Stomach (tissue), 19 donors: ENCODE results near the gene NPAS4. TPM values are rescaled to one million over a fixed set of nuclear protein-coding genes. Genes with fewer than 3 reads are reported as not detected.
A peak's percentile ranks its signal among the peaks of the same experiment; 100 is the strongest.
"Not testable (repeated sequence)": the region's sequence is repeated elsewhere in the genome, so short reads cannot be mapped to it uniquely, and the experiment has no call there.

ENCODE experiments used
- DNase-seq, 2 donors: peaks; one replicate each; pipeline versions ENCODE4 v3.0.0 to v3.0.0-alpha.2; 2013 to 2019
- H3K27ac ChIP-seq, 5 donors: fragments of 200-600 bp in 4 of 5; sonication (generic) in 4 of 5; one replicate each; pipeline ENCODE4 v1.5.1; 2013 to 2019; ENCODE audit warnings: mild to moderate bottlenecking in 1 of 5, moderate library complexity in 1 of 5
- H3K27me3 ChIP-seq, 3 donors: fragments of 200-600 bp; sonication (generic); one replicate each; pipeline ENCODE4 v1.5.1; 2017 to 2019; ENCODE audit warnings: mixed run types in 1 of 3
- H3K36me3 ChIP-seq, 4 donors: fragments of 200-600 bp; sonication (generic); 1 replicate in 3 of 4; 2 replicates in 1 of 4; pipeline ENCODE4 v1.5.1; 2016 to 2019
- H3K4me1 ChIP-seq, 4 donors: fragments of 200-600 bp; sonication (generic); one replicate each; pipeline ENCODE4 v1.5.1; 2016 to 2019
- H3K4me3 ChIP-seq, 4 donors: fragments of 200-600 bp; sonication (generic) in 3 of 4; one replicate each; pipeline ENCODE4 v1.5.1; 2016 to 2019; ENCODE audit warnings: mild to moderate bottlenecking in 1 of 4
- H3K9me3 ChIP-seq, 4 donors: fragments of 200-600 bp; sonication (generic); one replicate each; pipeline ENCODE4 v1.5.1; 2016 to 2019
- EP300 ChIP-seq: sonication (generic); formaldehyde crosslinking; IDR thresholded peaks from one replicate; pipeline ENCODE4 v1.6.1; 2017; ENCODE audit warnings: antibody characterized with exemption
- POLR2A ChIP-seq, 4 donors: fragments of 450-650 bp; IDR thresholded peaks; one replicate each; pipeline ENCODE4 v1.6.1; 2016; ENCODE audit warnings: antibody characterized with exemption in 4 of 4, control low read depth in 2 of 4, mild to moderate bottlenecking in 1 of 4, moderate library complexity in 1 of 4
- POLR2AphosphoS5 ChIP-seq, 3 donors: sonication (generic); formaldehyde crosslinking; IDR thresholded peaks; one replicate each; pipeline ENCODE4 v1.6.1; 2016; ENCODE audit warnings: antibody characterized with exemption in 3 of 3
- WGBS, 5 donors: extraction: QIAGEN DNeasy Blood & Tissue Kit in 3 of 5; methylation state at CpG; one replicate each; pipeline versions ENCODE4 v1.1.5 to v1.1.7; 2013 to 2018; 5-methylcytosine and 5-hydroxymethylcytosine counted together
- intact Hi-C: fragments of 100-400 bp; cut with DNase I; formaldehyde crosslinking; loops from one replicate; pipeline ENCODE4 v1.15.1; 2023; ENCODE audit warnings: low total_unique reads
- long read RNA-seq, 10 donors: transcript quantifications; one replicate each; lab custom pipeline, GENCODE V29; 2026
- polyA plus RNA-seq, 3 donors: library from polyadenylated mRNA; stranded (reverse); fragments of 200-250 nt; gene quantifications; one replicate each; pipeline ENCODE4 v1.2.3, GENCODE V29; 2013
- total RNA-seq, 5 donors: library from RNA; depleted of rRNA; stranded (reverse); fragments of >200 nt; gene quantifications; one replicate each; pipeline versions ENCODE4 v1.1.0 to v1.2.3, GENCODE V29; 2014 to 2016
- TF ChIP-seq, protein P1 (sequence below), 7 experiments: fragments of 450-650 bp in 4 of 7; fragments of 200-600 bp in 3 of 7; sonication (generic) in 3 of 7; IDR thresholded peaks; one replicate each; pipeline ENCODE4 v1.5.1; 2016 to 2019; ENCODE audit warnings: antibody characterized with exemption in 7 of 7, control low read depth in 2 of 7, mild to moderate bottlenecking in 1 of 7
- donor health status: healthy with polysubstance abuse.
- donor health status: Bipolar disorder and iron deficiency.
- donor health status: healthy.

The NPAS4 gene
- 1 to 10 TPM in 1 of 5 donors, under 1 TPM in 1, not detected in 3; 0.89 to 1.7 TPM for total RNA-seq
- polyA plus RNA-seq: under 1 TPM in 2 of 3 donors, not detected in 1; 0.25 to 0.50 TPM
- long read RNA-seq, donor 1: 0 reads
- long read RNA-seq, donor 2: 0 reads
- long read RNA-seq, donor 3: 0 reads
- long read RNA-seq, donor 4: 0 reads
- long read RNA-seq, donor 5: 0 reads
- long read RNA-seq, donor 6: 0 reads
- long read RNA-seq, donor 7: 0 reads
- long read RNA-seq, donor 8: 0 reads
- long read RNA-seq, donor 9: 0 reads
- long read RNA-seq, donor 10: 0 reads

DNA sequence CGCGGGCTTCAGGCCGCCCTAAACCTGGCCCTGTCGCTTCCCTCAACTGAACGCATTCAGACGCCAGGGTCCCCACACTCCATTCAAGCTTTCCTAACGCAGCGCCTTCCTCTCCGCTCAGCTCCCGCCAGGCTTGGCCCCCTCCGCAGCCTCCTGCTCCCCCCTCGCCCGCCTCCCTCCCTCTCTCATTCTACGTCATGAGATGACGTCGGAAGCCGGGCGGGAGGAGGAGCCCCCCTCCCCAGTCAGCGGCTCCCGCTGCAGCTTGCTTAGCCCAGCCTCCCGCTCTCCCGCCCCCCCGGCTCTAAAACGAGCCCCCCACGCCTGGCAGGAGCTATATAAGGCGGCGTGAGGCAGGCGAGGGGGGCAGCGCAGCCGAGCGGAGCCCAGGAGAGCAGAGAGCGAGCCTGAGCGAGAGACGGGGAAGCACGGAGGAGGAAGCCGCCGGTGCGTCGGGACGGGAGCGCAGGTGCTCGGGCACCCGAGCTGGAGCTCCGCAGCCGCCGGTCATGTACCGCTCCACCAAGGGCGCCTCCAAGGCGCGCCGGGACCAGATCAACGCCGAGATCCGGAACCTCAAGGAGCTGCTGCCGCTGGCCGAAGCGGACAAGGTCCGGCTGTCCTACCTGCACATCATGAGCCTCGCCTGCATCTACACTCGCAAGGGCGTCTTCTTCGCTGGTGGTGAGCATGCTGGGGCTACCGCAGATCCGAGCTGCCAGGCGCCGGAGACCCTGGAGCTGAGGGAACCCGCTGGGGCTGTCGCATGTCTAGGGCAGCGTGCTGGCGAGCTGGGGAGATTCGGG lies at the start of gene NPAS4:
NPAS4 (plus strand) TSS at position 365 of the 806 bp plus-strand sequence; CDS start at position 510, 145 bp downstream.
- Histone ChIP-seq H3K27ac (peak within 1 kb of the TSS in 1 of 5 donors; percentile 79), H3K4me3 (peak within 1 kb of the TSS in 1 of 4 donors; percentile 6), H3K36me3 (peaks cover 0 to 37% (median 12%) of the 10 kb centered on the region in 4 donors), H3K27me3 (peaks cover 0 to 48% (median 30%) of the 10 kb centered on the region in 3 donors), H3K9me3 (no peaks in the 10 kb centered on the region), H3K4me1 (peaks cover 9 to 40% (median 25%) of the 10 kb centered on the region in 4 donors)
- WGBS, 5 donors: 7 to 10% (median 9%) methylated on average over 31 to 71 of the region's 71 CpGs
- peak in 1 of 2 donors; percentile 67 for DNase-seq
- no peak for TF ChIP-seq EP300
- no peak for TF ChIP-seq POLR2AphosphoS5 (IDR thresholded peaks at IDR 0.05)
- TF ChIP-seq, protein P1, sequence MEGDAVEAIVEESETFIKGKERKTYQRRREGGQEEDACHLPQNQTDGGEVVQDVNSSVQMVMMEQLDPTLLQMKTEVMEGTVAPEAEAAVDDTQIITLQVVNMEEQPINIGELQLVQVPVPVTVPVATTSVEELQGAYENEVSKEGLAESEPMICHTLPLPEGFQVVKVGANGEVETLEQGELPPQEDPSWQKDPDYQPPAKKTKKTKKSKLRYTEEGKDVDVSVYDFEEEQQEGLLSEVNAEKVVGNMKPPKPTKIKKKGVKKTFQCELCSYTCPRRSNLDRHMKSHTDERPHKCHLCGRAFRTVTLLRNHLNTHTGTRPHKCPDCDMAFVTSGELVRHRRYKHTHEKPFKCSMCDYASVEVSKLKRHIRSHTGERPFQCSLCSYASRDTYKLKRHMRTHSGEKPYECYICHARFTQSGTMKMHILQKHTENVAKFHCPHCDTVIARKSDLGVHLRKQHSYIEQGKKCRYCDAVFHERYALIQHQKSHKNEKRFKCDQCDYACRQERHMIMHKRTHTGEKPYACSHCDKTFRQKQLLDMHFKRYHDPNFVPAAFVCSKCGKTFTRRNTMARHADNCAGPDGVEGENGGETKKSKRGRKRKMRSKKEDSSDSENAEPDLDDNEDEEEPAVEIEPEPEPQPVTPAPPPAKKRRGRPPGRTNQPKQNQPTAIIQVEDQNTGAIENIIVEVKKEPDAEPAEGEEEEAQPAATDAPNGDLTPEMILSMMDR (IDR thresholded peaks at IDR 0.05): no peak
- TF ChIP-seq POLR2A (IDR thresholded peaks at IDR 0.05): no peak
- intact Hi-C loops: no loop called here

DNA sequence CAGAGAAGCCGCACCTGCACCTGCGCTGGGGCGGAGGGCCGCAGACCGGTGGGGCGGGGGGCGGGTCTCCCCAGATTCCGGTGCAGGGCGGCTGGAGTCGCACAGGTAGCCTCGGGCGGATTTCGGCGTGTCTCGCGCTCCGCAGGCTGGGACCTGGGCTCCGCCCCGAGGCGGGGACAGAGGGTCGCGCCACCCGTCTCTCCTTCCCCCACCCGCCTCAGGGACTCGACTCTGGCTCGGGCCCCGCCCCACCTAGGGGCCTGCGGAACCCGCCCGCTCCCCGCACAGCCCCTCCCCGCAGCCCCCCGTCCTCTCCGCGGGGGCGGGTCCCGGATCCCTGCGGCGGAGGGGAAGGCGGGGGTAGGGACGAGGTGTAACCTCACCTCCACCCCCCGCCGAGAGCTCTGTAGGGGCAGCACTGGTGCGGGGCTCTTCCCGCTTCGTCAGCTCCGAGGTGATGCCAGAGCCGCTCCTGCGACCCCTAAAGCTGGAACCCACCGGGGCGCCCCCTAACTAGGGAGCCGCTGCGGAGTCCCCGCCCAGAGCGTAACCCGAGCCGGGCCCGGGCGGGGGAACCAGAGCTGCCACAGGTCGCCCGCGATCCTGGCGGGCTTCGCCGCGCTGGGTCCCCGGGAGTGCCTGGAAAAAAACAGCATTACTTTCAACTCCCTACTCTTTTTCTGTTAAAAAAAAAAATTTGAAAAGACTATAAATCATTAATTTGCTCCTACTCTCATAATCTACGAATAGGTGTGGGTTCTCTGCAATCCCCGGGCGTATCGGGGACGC lies 49.0 kb upstream of the NPAS4 start, which contains the start of gene SLC29A2:
SLC29A2 (minus strand) TSS at position 134 of the 789 bp plus-strand sequence. CDS start 169 bp downstream, outside the sequence.
- peak within 1 kb of the TSS; percentile 68 to 83 (median 74) for H3K4me3 ChIP-seq
- DNase-seq: peak; percentile 88 to 96
- no peaks in the 10 kb centered on the region for H3K36me3 ChIP-seq
- H3K27me3 ChIP-seq: peaks cover 6 to 48% (median 11%) of the 10 kb centered on the region in 3 donors
- intact Hi-C loops: no loop called here
- H3K27ac ChIP-seq: peak within 1 kb of the TSS; percentile 84 to 93 (median 86)
- no peaks in the 10 kb centered on the region for H3K9me3 ChIP-seq
- H3K4me1 ChIP-seq: peaks cover 17 to 42% (median 30%) of the 10 kb centered on the region in 4 donors
- TF ChIP-seq, protein P1 (IDR thresholded peaks at IDR 0.05): no peak
- WGBS, 5 donors: 0 to 2% (median 1%) methylated on average over 30 to 72 of the region's 72 CpGs

DNA sequence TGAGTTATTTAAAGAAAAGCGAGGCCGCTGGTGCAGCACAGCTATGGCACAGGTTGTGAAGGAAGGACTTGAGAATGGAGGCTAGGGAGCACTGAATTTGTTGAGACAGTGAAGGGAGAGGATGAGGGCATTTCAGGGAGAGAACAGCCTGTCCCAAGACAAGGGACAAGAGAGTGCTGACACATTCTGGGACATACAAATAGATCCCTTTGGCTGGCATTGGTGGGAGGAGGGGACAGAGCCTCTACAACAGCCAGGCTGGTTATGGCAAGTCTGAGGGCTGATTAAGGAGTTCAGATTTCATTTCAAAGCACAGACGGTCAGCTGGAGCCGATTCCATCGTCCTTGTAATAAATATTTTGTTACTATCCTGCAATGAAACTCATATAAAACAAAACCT lies 47.6 kb upstream of the NPAS4 start:
- 50 to 56% (median 55%) methylated on average over 5 of the region's 5 CpGs for WGBS, 5 donors
- H3K4me1 ChIP-seq: peaks cover 17 to 42% (median 30%) of the 10 kb centered on the region in 4 donors
- TF ChIP-seq, protein P1 (IDR thresholded peaks at IDR 0.05): no peak
- TF ChIP-seq POLR2A (IDR thresholded peaks at IDR 0.05): no peak
- no peak for TF ChIP-seq POLR2AphosphoS5 (IDR thresholded peaks at IDR 0.05)
- no peak for TF ChIP-seq EP300
- no peaks in the 10 kb centered on the region for H3K9me3 ChIP-seq
- no peak overlapping the region for H3K27ac ChIP-seq
- H3K36me3 ChIP-seq: no peaks in the 10 kb centered on the region
- DNase-seq: peak in 1 of 2 donors; percentile 9
- peaks cover 6 to 56% (median 11%) of the 10 kb centered on the region in 3 donors for H3K27me3 ChIP-seq
- intact Hi-C loops: no loop called here
- H3K4me3 ChIP-seq: no peak overlapping the region

DNA sequence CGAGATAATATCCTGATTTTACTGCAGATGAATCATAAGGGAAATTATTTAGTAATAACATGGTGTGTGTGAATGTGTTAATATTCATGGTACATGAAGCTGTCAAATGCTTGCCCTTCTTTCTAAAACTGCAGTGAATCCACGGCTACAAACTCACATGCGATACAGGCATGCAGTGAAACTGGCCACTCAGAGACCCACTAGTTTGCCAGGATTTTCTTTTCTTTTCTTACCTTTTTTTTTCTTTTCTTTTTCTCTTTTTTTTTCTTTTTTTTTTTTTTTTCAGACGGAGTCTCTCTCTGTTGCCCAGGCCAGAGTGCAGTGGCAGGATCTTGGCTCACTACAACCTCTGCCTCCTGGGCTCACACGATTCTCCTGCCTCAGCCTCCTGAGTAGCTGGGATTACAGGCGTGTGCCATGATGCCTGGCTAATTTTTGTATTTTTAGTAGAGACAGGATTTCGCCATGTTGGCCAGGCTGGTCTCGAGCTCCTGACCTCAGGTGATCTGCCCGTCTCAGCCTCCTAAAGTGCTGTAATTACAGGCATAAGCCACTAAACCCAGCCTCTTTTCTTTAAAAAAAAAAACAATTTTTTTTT lies 47.0 kb upstream of the NPAS4 start:
- peaks cover 6 to 61% (median 11%) of the 10 kb centered on the region in 3 donors for H3K27me3 ChIP-seq
- H3K4me3 ChIP-seq, intact Hi-C loops, H3K9me3 ChIP-seq, H3K36me3 ChIP-seq, H3K27ac ChIP-seq, DNase-seq: not testable (repeated sequence)
- peaks cover 17 to 42% (median 30%) of the 10 kb centered on the region in 4 donors for H3K4me1 ChIP-seq
- WGBS, 5 donors: 64 to 84% (median 75%) methylated on average over 9 of the region's 9 CpGs

DNA sequence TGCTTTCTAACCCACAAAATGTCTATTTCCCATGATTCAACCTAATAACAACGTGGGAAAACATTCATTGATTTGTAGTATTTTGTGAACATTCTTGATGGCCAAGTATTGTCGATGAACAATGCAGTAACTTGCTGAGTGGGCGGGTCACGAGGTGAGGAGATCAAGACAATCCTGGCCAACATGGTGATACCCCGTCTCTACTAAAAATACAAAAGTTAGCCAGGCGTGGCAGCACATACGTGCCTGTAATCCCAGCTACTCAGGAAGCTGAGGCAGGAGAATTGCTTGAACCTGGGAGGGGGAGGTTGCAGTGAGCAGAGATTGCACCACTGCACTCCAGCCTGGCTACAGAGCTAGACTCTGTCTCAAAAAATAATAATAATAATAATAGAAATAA lies 40.6 kb upstream of the NPAS4 start:
- DNase-seq, H3K27ac ChIP-seq, H3K36me3 ChIP-seq, H3K4me3 ChIP-seq, H3K4me1 ChIP-seq, H3K9me3 ChIP-seq: not testable (repeated sequence)
- intact Hi-C loops: loop anchor here (10.0 kb wide), 1 partner anchor 65 kb away; the partner anchor contains the start of gene CD248
- 17 to 24% (median 17%) methylated on average over 7 of the region's 7 CpGs for WGBS, 5 donors
- H3K27me3 ChIP-seq: peaks cover 0 to 42% (median 0%) of the 10 kb centered on the region in 3 donors

DNA sequence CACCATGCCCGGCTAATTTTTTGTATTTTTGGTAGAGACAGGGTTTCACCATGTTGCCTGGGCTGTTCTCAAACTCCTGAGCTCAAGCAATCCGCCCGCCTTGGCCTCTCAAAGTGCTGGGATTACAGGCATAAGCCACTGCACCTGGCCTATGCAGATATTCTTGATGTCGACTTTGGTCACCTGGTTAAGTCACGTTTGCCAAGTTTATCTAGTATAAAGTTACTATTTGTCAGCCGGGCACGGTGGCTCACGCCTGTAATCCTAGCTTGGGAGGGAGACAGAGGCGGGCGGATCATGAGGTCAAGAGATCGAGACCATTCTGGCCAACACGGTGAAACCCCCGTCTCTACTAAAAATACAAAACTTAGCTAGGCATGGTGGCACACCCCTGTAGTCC lies 36.5 kb upstream of the NPAS4 start:
- H3K4me3 ChIP-seq, H3K9me3 ChIP-seq, H3K36me3 ChIP-seq, H3K27ac ChIP-seq: not testable (repeated sequence)
- 42 to 63% (median 58%) methylated on average over 13 of the region's 13 CpGs for WGBS, 5 donors
- Histone ChIP-seq H3K4me1 (peaks cover 0 to 11% (median 10%) of the 10 kb centered on the region in 4 donors), H3K27me3 (peaks cover 0 to 28% (median 0%) of the 10 kb centered on the region in 3 donors)
- DNase-seq: peak in 1 of 2 donors; percentile 8
- intact Hi-C loops: loop anchor here (10.0 kb wide), 1 partner anchor 70 kb away; the partner anchor contains the start of gene CD248
